A673 (cell line): ENCODE results near the gene BMP8A. TPM values are rescaled to one million over a fixed set of nuclear protein-coding genes. Genes with fewer than 3 reads are reported as not detected.

ENCODE experiments used
- BruUV-seq: library from RNA; stranded (reverse); fragments of 400-500 nt; replicated peaks from 2 replicates; lab custom pipeline; 2021; lab: Mats Ljungman, UMichigan
- CTCF ChIA-PET: fragments of 300-600 bp; sonication (Branson Sonifier 250); formaldehyde crosslinking; loops from one replicate; lab custom pipeline; 2022; ENCODE audit warnings: antibody characterized with exemption; lab: Charles Lee
- POLR2A ChIA-PET: fragments of 300-600 bp; sonication (Branson Sonifier 250); formaldehyde crosslinking; loops from one replicate; lab custom pipeline; 2022; ENCODE audit warnings: antibody characterized with exemption; ENCODE audit not compliant: low non-redundant PET; lab: Charles Lee
- DNase-seq: peaks from one replicate; pipeline ENCODE4 v3.0.0-alpha.2; 2015; ENCODE audit warnings: low spot score
- H3K27ac ChIP-seq: fragments of 200-600 bp; sonication (generic); 2 replicates; pipeline ENCODE4 v1.5.1; 2016; ENCODE audit warnings: mixed run types, low read depth, mild to moderate bottlenecking, mixed read lengths, antibody characterized with exemption, low read length; ENCODE audit not compliant: poor library complexity, severe bottlenecking
- H3K27me3 ChIP-seq: fragments of 200-600 bp; sonication (generic); replicated peaks from 2 replicates; pipeline ENCODE4 v1.6.1; 2017; ENCODE audit warnings: mixed run types, low read depth, mild to moderate bottlenecking, mixed read lengths, antibody characterized with exemption, low read length; ENCODE audit not compliant: insufficient read depth, poor library complexity
- H3K36me3 ChIP-seq: fragments of 200-600 bp; sonication (generic); 2 replicates; pipeline ENCODE4 v1.6.1; 2016; ENCODE audit warnings: mixed run types, mild to moderate bottlenecking, mixed read lengths, antibody characterized with exemption, low read length; ENCODE audit not compliant: insufficient read depth, poor library complexity, severe bottlenecking
- H3K4me1 ChIP-seq: fragments of 200-600 bp; sonication (generic); 2 replicates; pipeline ENCODE4 v1.6.1; 2017; ENCODE audit warnings: mixed run types, mild to moderate bottlenecking, mixed read lengths, antibody characterized with exemption, low read length; ENCODE audit not compliant: insufficient read depth, poor library complexity, severe bottlenecking
- H3K4me3 ChIP-seq: fragments of 200-600 bp; sonication (generic); 2 replicates; pipeline ENCODE4 v1.5.1; 2016; ENCODE audit warnings: low read depth, mixed run types, mild to moderate bottlenecking, mixed read lengths, low read length; ENCODE audit not compliant: poor library complexity, severe bottlenecking
- H3K9me3 ChIP-seq: fragments of 200-600 bp; sonication (generic); 2 replicates; pipeline ENCODE4 v1.6.1; 2016; ENCODE audit warnings: mixed run types, low read depth, mild to moderate bottlenecking, mixed read lengths, antibody characterized with exemption, low read length; ENCODE audit not compliant: poor library complexity, severe bottlenecking
- CTCF ChIP-seq: fragments of 300-800, 200-600 bp; sonication (generic); conservative IDR thresholded peaks from 2 replicates; pipeline ENCODE4 v1.5.1; 2017; ENCODE audit warnings: low read depth, mild to moderate bottlenecking, antibody characterized with exemption, low read length, moderate library complexity, mixed read lengths
- EZH2 ChIP-seq: fragments of 200-600 bp; sonication (generic); IDR thresholded peaks from 2 replicates; pipeline ENCODE4 v1.6.1; 2017; ENCODE audit warnings: borderline replicate concordance, low read depth, mild to moderate bottlenecking, mixed read lengths, antibody characterized with exemption, low read length; ENCODE audit not compliant: poor library complexity, severe bottlenecking
- intact Hi-C: fragments of 100-400 bp; cut with micrococcal nuclease; formaldehyde crosslinking; loops from one replicate; pipeline ENCODE4 v1.10.0; 2022; ENCODE audit not compliant: unreplicated experiment
- total RNA-seq: library from RNA; stranded (reverse); gene quantifications from 2 replicates; pipeline ENCODE4 v1.2.3, GENCODE V29; 2021

Gene BMP8A
- total RNA-seq, 1 experiment from 2014 or later: not detected

DNA sequence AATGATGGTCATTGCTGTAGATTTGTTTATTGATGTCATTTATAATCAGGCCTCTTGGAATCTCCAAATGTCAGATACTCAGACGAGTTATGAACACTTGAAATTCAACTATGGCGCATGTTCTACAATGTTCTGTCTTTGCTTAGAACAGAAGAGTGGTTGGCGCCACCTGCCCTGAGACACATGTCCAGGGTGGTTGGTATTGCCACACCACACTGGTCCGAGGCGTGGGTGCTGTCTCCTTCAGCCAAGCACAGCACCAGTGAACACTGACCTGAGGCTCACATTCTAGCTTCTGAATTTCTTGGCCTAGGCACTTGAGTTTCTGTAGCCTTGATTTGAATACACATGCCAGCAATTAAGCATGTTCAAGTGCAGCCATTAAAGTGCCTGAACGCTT is 10.1 kb upstream of the BMP8A start:
- CTCF ChIA-PET: no interaction called here

DNA sequence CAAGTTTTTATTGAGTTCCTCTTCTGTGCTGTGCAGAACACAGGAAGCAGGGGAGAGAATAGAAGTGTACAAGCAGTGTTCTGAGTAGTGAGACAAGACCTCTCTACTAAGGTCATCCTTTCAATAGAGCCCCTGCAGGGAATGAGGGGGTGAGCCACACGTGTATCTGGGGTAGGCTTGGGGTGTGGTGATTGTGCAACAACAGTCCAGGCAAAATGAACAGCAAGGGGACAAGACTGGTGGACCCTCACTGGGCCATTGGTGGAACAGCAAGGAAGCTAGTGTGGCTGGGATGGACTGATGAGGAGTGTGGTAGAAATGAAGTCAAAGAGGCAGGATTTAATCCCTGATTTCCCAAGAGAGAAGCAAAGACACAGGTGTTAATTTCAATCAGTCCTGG is 8.2 kb upstream of the BMP8A start:
- no TSS peak for BruUV-seq
- DNase-seq: no peak
- H3K4me3 ChIP-seq: no peak overlapping the region
- H3K36me3 ChIP-seq: peaks cover 68% of the 10 kb centered on the region
- intact Hi-C loops: no loop called here
- CTCF ChIA-PET: no interaction called here
- POLR2A ChIA-PET: no interaction called here
- no peaks in the 10 kb centered on the region for H3K4me1 ChIP-seq
- H3K9me3 ChIP-seq: no peaks in the 10 kb centered on the region
- no peaks in the 10 kb centered on the region for H3K27me3 ChIP-seq
- H3K27ac ChIP-seq: no peak overlapping the region
- TF ChIP-seq EZH2: no peak
- TF ChIP-seq CTCF: no peak

More for the DNA sequence above, 10.1 kb upstream of the BMP8A start:
- POLR2A ChIA-PET: no interaction called here
- no TSS peak for BruUV-seq
- H3K9me3 ChIP-seq: no peaks in the 10 kb centered on the region
- intact Hi-C loops: no loop called here
- peaks cover 55% of the 10 kb centered on the region for H3K36me3 ChIP-seq
- H3K27me3 ChIP-seq: no peaks in the 10 kb centered on the region
- DNase-seq: no peak
- H3K4me3 ChIP-seq: no peak overlapping the region
- H3K27ac ChIP-seq: no peak overlapping the region
- H3K4me1 ChIP-seq: no peaks in the 10 kb centered on the region
- no peak for TF ChIP-seq CTCF
- no peak for TF ChIP-seq EZH2

- POLR2A ChIA-PET: interaction anchor here (0.5 kb wide), 1 partner anchor 388 kb away, joined by 7 read pairs; no protein-coding TSS in a partner anchor
- H3K27me3 ChIP-seq: no peaks in the 10 kb centered on the region
Observed at GRCh38 chr1:39484564-39484963, 6.9 kb upstream of the BMP8A start.

More at GRCh38 chr1:39484564-39484963, 6.9 kb upstream of the BMP8A start:
- no peaks in the 10 kb centered on the region for H3K9me3 ChIP-seq
- CTCF ChIA-PET: no interaction called here
- no peak overlapping the region for H3K4me3 ChIP-seq
- DNase-seq: no peak
- H3K4me1 ChIP-seq: no peaks in the 10 kb centered on the region
- H3K36me3 ChIP-seq: peaks cover 68% of the 10 kb centered on the region
- intact Hi-C loops: no loop called here
- TF ChIP-seq CTCF (no peak), EZH2 (no peak)
- no TSS peak for BruUV-seq
- H3K27ac ChIP-seq: no peak overlapping the region
